SH-SY5Y (cell line): ENCODE measurements around the gene PKIG.

Experiments used
- GATA2 ChIP-seq: IDR thresholded peaks from 2 replicates; pipeline ENCODE4 v1.6.1; 2011; ENCODE audit warnings: mild to moderate bottlenecking, low read depth, low read length
- GATA3 ChIP-seq: IDR thresholded peaks from 2 replicates; pipeline ENCODE4 v1.6.1; 2011; ENCODE audit warnings: low read depth, mild to moderate bottlenecking, low read length, moderate library complexity

Gene PKIG

DNA sequence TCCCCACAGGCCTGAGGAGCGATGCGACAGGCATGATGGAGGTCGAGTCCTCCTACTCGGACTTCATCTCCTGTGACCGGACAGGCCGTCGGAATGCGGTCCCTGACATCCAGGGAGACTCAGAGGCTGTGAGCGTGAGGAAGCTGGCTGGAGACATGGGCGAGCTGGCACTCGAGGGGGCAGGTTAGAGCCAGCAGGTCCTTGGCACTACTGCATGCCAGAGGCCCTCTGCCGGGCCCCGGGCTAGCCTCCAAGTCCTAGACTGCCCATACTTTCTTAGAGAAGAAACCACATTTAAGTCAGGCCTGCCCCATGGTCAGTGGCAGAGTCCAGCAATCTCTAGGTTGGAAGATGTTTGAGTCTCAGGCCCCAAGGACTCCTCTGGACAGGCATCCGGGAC is 32.1 kb downstream of the PKIG start:
- no peak for TF ChIP-seq GATA3
- TF ChIP-seq GATA2: no peak

DNA sequence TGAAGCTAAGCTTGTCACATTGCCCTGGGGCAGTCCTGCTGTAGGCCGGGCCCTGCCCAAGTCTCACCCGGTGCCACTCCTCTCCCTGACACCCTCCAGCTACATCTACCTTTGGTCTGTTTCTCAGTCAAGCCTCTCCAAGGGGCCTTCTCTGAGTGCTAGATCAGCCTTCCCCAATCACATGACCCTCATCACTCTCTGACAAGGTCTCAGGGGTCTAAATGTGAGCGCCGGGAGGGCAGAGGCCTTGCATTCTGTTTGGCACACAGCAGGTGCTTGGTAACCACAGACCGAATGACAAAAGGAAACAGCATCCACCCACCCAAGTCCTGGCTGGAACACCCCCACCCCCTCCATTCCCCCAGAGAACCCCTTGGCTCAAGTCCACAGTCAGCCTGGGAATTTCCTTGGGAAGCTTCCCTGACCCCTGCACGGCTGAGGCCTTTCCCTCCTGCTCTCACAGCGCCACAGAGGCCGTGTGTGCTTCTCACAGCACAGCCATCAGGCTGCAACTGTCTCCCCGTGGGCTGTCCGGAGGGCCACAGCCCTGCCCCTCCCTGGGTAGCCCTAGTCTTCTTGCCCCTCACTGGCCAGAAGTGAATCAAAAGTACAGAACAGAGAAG is 32.9 kb downstream of the PKIG start:
- TF ChIP-seq GATA2 (no peak), GATA3 (no peak)

DNA sequence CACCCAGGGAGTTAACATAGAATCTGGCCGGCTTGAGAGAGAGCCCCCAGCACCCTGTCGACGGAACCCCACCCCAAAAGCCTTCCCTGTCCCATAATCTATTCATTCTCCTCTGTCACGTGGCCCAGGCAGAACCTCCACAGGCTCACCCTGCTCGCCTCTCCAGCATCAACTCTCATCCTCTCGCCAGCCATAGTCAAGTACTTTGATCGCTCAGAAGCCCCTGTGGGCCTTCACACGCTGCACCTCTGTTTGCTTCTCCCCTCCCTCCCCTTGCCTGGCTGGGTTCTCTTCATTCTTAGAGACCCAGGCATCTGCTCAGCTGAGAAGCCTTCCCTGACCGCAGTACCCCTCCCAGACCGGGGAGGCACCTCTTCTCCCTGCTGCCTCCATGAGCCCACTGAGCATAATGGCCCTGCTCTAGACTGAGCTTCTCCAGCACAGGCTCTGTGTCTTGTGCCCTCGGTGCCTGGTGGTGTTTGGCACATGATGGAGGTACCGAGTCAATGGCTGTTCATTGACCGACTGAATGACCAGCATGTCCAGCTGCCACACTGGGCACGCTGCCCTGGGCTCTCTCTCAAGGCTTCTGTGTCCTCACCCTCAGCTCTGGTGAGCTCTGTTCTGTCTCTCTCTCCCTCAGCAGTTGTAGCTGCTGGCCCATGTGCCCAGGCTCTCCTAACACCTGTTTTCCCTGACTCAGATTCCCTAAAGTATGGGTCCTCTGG is 33.7 kb downstream of the PKIG start:
- TF ChIP-seq GATA3 (no peak), GATA2 (no peak)

DNA sequence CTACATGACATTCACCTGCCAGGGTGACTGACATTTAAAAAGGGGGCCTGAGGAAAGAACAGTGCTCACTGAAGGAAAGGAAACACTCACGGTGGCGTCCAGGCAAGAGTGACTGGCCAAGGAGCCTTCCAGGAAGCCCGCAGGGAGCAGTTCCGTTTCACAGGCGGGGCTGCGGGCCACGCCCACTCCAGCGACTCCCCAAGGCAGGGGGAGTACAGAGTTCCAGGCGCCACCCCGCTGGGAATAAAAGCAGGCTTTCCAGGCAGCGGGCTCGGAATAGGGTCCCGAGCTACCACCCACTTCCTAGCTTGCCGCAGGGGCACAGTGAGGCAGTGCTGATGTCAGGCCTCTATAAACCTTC is 34.2 kb downstream of the PKIG start:
- TF ChIP-seq GATA3: no peak
- TF ChIP-seq GATA2: no peak

DNA sequence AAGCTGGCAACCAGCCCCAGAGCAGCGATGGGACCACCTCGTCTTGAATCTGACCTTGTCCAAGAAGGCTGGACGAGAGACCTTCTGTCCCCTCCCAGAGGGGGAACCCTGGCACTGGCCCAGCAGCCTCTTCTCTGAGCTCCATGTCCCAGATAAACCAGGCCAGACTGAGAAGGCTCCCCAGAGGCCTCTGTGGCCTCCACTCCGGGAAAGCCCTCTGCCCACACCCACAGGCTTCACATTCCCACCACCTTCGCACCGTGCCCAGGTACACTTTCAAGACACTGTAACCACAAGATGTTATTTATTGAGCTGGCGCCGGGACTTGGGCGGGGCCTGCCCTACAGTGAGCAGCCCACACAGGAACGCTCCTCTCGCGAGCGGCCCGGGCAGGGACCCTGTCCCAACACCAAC is 35.9 kb downstream of the PKIG start:
- no peak for TF ChIP-seq GATA2
- no peak for TF ChIP-seq GATA3

DNA sequence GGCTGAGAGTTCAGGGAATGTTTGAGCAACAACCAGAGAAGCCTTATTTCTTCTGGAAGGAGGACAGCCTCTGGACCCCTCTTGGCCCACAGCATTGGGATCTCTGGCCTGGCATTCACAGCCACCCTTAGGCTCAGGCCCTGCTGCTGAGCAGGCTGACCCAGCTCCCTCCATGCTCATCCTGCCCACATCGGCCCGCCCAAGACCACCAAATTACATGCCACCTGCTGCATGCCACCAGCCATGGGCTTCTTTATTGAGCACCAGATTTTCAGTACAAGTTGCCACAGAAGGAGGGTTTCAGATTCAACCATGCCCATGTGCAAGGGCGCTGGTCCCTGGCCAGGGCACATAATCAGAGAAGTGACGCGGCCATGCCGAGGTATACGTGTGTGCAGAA is 36.9 kb downstream of the PKIG start:
- TF ChIP-seq GATA3 (no peak), GATA2 (no peak)

DNA sequence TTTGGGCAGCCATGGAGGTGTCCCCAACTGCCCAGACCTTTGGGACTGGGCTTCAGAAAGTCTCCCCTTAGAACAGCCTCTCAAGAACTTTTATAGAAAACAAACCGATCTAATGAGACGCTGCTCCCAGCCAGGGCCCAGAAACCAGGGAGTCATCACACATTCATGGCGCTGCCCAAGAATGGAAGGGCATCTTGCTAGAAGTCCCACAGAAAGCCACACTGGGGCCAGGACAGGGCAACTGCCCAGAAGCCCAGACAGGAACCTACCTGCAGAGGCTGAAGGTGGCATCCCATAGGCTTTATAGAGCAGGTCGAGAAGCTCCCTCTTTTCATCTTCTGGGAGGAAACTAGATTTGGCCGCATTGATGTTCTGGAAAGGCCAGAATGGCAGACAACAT is 37.7 kb downstream of the PKIG start:
- TF ChIP-seq GATA3: no peak
- no peak for TF ChIP-seq GATA2

DNA sequence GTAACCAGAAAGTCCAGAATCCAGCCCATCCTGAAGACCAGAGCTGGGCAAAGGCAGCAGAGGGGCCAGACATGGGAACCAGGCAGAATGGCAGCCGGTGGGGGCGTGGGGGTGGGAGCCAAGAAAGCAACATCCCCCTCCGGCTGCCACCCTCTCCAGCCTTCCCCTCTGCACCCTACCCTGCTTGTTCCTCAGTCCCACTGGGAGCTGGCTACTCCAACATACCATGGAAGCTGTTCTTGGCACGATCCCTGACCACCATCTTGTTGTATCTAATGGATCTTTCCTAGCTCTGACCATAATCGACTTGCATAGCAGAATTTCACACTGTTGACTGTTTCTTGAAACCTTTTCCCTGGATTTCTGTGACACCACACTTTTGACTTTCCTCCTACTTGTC is 38.9 kb downstream of the PKIG start:
- TF ChIP-seq GATA3 (no peak), GATA2 (no peak)

DNA sequence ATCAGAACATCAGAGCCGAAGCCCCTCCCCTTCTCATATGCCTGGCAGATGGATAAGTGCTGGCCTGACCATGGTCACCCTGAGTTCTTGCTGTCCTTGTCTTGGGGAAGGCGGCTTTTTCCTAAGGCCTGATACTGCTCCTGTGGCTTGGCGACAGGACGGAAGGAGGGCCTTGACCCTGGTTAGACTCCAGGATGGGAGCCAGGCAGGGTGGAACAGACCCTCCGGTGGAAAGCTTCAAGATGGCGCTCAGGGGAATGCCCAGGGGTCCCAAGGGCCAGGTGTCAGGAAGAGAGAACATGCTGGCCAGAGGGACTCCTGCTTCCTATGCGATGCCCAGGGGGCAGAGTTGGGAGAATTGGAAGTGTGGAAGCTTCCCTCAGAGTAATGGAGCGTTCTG is 39.6 kb downstream of the PKIG start:
- TF ChIP-seq GATA3 (no peak), GATA2 (no peak)

DNA sequence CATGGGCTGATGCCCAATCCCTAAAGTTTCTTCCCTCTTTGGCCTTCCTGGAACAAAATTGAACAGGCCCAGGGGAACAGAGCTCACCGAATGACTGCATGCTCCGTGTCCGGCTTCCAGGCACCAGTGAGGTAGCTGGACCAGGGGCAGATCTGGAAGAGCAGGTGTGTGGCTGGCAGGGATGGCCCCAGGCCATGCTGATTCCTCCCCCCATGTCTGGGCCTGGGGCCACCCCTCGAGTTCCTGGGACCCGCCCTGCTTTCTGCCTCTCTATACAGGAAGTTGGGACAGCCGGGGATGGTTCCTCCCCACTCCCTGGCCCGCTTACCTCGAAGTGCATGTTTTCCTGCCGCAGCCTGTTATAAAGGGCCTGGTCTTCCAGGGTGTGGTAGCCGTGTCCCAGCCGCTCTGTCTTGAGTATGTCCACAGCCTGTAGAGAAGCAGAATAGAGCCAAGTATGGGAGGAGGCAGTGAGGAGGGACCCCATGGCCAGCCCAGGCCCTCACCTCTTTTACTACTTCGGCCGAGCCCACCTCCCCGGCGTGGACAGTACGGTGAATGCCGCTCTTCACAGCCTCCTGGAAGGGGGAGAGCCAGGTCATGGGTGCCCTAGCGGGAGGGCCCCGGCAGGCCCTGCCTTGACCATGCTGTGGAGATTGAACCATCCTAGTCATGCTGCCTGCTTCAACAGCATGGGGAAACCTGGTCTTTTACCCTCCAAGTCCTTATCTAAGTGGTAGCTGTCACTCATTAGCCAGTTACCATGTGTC is 40.3 kb downstream of the PKIG start:
- TF ChIP-seq GATA2 (no peak), GATA3 (no peak)

DNA sequence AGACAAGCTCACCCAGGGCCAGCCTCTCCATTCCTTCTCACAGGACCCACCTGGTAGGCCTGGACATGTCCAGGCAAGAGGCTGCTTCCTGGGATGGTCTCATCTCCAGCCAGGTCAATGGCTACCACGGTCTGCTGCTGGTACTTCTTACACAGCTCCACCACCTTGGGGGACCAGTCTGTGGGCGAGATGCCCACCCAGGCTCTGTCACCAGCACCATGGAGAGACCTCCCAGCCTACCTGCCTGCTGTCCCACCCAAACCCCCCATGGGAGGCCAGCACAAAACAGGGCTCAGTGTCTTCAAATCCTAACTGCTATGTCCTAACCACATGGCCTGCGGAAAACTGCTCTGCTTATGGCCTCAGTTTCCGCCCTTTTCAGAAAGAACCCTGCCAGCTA is 41.8 kb downstream of the PKIG start:
- no peak for TF ChIP-seq GATA3
- no peak for TF ChIP-seq GATA2

DNA sequence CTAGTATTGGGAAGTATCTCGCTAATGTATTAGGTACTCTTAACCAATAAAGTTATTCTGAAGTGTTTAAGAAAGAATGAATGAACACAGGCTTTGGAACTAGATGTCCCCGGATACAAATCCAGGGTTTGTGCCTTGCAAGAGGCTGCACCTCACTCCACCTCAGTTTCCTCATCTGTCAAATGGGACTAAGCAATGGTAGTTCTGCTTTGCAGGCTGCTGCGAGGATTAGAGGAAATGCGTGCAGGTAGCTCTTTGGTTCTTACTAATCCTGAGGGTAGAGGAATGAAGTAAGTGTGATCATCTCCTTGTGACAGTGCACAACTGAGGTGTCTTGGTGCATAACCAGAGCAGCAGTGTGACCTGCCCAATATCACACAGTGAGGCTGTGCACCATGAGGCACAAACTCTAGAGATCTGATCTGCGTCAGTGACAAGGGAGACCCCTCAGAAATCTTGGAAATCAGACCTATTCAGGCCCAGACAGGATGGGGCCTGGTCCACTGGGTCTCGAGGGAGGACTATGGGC is 42.4 kb downstream of the PKIG start:
- TF ChIP-seq GATA3: no peak
- TF ChIP-seq GATA2: no peak

DNA sequence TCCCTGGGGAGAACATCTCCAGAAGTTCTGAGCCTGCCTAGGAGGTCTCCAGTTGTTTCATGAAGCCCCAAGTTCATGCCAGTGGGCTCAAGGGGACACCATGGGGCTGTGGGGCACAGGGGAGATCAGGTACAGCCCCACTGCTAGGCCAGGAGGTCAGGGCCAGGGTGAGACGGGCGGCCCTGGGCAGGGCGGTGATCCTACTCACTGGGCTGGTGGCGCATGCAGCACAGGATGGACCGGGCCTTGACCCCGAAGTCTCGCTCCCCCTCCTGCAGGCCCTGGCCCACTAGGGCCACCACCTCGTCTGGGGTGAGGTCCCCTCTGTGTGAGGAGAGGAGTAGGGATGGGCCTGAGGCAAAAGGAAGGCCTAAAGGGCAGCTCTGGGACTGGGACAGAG is 43.0 kb downstream of the PKIG start:
- no peak for TF ChIP-seq GATA3
- no peak for TF ChIP-seq GATA2

DNA sequence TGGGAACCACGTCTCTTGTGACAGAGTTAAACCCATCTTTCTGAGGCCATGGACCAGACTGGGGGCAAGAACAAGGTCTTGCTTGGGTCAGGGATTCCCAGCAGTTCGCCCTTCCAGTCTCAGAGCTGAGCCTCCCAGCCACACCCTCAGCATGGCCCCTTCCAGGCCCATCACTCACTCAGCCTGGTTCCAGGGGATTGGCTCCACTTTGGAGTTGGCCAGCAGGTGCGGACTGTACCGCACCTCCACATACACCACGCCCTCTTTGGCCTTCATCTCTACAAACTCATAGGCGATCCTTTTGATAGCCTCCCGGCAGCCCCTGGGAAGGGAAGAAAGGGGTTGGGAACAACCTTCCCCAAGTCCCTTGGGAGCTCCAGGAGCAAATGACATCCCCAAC is 43.9 kb downstream of the PKIG start:
- TF ChIP-seq GATA3 (no peak), GATA2 (no peak)

DNA sequence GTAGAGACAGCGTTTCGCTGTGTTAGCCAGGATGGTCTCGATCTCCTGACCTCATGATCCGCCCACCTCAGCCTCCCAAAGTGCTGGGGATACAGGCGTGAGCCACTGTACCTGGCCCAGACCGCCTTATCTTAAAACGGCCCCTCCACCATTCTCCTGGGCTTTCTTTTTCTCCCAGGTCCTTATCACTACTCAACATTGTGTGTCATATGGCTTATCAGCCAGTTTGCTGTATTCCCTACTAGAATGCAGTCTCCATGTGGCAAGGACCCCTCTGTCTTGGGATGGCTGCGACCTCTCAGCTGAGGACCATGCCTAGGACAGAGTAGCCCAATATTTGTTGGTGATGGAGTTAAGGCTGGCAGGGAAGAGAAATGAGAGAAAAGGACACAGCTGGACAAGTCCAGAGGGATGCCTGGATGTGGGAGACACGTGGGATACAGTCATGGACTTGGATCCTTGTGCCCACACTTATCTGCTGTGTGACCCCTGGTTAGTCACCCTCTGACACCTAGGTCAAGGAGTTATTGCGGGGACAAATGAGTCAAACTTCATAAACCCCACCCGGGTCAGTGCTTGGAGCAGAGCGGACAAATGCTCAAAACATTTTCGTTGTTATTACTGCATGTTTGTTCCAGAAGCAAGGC is 45.1 kb downstream of the PKIG start:
- TF ChIP-seq GATA3: no peak
- TF ChIP-seq GATA2: no peak

DNA sequence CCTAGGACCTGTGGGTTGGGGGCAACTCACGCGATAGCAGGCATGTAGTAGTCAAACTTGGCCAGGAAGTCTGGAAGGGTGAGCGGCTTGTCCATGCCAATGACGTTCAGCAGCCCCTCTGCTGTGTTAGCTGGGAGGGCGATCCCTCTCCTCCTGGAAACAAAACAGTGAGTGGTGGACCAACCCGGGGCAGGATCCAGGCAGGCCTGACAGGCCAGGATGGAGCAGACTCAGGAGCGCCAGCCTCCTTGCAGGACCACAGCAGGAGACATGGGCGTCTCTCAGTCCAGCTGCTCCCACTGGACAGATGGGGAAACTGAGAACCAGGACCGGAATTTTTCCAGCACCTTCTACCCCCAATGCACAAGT is 46.6 kb downstream of the PKIG start:
- TF ChIP-seq GATA2 (no peak), GATA3 (no peak)

DNA sequence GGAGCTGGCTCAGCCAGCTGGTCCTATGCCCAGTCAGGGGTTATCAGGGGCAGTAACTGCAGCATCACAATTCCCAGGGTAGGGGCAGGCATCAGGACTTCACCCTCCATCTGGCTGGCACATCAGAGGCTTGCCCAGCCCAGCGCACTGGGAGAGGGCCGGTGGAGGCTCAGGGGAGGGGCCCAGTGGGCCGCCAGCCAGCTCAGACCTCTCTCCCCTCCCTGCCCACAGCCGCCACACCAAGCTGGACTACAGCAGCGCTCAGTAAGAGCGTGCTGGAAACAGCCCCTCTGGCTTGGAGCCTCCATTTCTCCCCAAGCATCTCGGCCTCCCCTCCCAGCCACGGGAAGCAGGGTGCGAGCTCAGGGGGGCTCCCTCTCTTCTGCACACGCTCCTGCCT is 47.2 kb downstream of the PKIG start:
- no peak for TF ChIP-seq GATA3
- TF ChIP-seq GATA2: no peak
